RCC 7860 (cell line): ENCODE data around the gene TMC2.

Experiments used
- DNase-seq: peaks from one replicate; pipeline ENCODE4 v3.0.0-alpha.2; 2015; ENCODE audit warnings: low spot score
- FAIRE-seq: peaks from 2 replicates; lab custom pipeline; 2012; peaks lifted over from hg19 to GRCh38; lab: Jason Lieb, UNC

Gene TMC2

GRCh38 chr20:2619961-2620595 lies 83.7 kb downstream of the TMC2 start:
- peak; percentile 46 for DNase-seq

GRCh38 chr20:2624190-2624589 lies 87.8 kb downstream of the TMC2 start:
- DNase-seq (no peak), FAIRE-seq (no peak)

More at GRCh38 chr20:2619961-2620595, 83.7 kb downstream of the TMC2 start:
- peak; percentile 78 for FAIRE-seq

DNA sequence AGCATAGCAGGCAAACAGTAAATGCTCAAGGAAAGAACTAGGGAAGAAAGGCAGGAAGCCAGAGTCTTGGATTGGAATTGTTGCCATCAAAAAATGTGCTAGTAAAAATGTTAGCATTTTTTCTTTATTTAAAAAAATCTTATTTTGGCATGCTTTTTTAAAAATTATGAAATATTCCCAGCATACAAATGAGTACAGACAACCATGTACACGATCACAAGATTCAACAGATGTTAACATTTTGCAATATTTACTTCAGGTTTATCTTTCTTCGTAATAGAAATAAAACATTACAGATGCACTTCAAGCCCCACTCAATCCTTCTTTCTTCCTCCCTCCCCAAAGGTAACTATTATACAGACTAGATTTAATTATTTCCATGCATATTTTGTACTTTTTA lies 88.7 kb downstream of the TMC2 start:
- no peak for FAIRE-seq

GRCh38 chr20:2626853-2627541 lies 90.6 kb downstream of the TMC2 start:
- FAIRE-seq (no peak), DNase-seq (peak; percentile 48)

More for the DNA sequence above, 88.7 kb downstream of the TMC2 start:
- DNase-seq: no peak

DNA sequence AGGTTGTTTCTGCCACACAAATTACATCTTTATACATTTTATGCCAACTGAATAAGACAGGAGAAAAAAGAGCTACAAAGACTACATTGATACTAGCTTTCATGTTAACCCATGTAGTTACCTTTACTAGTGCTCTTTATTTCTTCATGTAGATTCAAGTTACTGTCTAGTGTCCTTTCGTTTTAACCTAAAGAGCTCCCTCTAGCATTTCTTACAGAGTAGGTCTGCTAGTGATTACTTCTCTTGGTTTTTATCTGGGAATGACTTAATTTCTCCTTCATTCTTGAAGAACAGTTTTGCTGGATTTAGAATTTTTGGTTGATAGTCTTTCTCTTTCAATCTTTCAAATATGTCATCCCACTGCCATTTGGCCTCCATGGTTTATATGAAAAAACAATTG lies 94.9 kb downstream of the TMC2 start:
- FAIRE-seq (no peak), DNase-seq (no peak)

DNA sequence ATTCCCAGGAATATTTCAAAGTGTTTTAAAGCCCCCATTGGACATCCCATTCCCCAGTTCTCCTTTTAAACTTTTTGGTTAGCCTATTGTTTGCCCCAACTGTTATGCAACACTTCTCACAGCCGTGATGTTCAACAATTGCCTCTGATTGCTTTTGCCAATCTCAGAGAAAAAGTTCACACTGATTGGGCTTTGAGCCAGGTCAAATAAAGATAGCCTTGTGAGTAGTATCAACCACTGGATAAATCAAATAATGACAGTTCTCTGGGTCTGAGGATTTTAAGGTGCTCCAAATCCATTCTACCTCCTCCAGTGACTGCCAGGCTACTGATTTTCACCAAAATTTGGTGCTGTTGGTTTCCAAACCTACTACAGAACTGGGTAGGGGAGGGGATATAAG lies 97.0 kb downstream of the TMC2 start:
- FAIRE-seq (no peak), DNase-seq (no peak)

DNA sequence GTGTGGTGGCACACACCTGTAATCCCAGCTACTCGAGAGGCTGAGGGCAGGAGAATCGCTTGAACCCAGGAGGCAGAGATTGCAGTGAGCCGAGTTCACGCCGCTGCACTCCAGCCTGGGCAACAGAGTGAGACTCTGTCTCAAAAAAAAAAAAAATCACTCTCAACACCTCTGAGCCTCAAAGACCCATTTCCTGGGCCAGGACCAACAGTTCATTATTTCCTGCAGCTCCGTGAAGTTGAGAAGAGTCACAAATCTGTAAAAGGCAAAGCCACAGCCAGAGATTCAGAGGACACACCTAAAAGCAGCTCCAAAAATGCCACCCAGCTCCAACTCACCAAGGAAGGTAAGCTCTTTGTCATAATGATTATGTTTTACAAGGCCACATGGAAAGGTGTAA lies 100.9 kb downstream of the TMC2 start:
- DNase-seq: no peak

GRCh38 chr20:2640260-2640659 lies 103.9 kb downstream of the TMC2 start:
- FAIRE-seq (no peak), DNase-seq (no peak)

More for the DNA sequence above, 100.9 kb downstream of the TMC2 start:
- no peak for FAIRE-seq

DNA sequence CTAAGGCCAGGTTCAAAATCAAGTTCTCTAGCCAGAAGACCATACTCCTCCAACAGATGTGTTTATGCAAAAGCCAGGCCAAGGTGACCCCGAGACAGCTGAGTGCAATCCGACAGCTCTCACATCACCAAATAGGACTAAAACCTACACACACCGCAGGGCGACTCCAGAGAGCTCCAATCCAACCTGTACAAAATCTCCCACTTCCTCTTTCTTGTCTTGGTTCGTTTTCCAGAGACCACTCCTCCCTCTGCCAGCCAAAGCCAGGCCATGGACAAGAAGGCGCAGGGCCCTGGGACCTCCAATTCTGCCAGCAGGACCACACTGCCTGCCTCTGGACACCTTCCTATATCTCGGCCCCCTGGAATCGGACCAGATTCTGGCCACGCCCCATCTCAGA lies 104.5 kb downstream of the TMC2 start:
- FAIRE-seq (no peak), DNase-seq (no peak)

GRCh38 chr20:2643708-2644107 lies 107.3 kb downstream of the TMC2 start:
- no peak for FAIRE-seq
- DNase-seq: no peak

GRCh38 chr20:2651772-2652723 lies 115.7 kb downstream of the TMC2 start, which contains the start of gene NOP56:
TSS of gene NOP56 (plus strand) at chr20:2652632. CDS start at chr20:2652661, 29 bp downstream.
- DNase-seq (peak; percentile 76), FAIRE-seq (no peak)

DNA sequence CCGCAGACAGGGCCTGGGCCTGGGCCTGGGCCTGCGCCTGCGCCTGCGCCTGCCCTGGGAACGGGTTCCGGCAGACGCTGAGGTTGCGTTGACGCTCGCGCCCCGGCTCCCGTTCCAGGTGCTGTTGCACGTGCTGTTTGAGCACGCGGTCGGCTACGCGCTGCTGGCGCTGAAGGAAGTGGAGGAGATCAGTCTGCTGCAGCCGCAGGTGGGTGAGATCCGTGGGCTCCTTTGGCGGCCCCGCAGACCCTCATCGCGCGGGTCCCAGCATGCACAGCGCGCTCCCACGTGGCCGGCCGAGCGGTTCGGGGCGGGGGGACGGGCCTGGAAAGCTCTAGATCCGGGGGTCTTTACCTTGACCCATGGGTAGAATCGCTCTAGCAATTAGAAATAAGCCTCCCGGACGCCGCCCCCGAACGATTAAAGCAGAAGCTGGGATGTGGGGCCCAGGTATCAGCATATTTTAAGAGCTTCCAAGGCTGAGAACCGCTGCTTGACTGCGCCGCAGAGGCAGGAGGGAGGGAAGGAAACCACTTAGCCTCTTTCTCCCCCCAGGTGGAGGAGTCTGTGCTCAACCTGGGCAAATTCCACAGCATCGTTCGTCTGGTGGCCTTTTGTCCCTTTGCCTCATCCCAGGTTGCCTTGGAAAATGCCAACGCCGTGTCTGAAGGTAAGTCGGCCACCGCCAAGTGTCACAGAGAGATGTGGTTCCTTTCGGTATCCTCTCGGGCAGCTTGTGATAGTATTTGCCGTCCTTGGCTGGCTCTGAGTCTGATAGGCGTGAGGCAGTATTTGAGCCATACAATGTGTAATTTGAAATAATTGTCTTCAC lies 116.6 kb downstream of the TMC2 start:
- DNase-seq (peak; percentile 5), FAIRE-seq (no peak)

GRCh38 chr20:2653556-2654383 lies 117.4 kb downstream of the TMC2 start:
- no peak for DNase-seq
- no peak for FAIRE-seq

DNA sequence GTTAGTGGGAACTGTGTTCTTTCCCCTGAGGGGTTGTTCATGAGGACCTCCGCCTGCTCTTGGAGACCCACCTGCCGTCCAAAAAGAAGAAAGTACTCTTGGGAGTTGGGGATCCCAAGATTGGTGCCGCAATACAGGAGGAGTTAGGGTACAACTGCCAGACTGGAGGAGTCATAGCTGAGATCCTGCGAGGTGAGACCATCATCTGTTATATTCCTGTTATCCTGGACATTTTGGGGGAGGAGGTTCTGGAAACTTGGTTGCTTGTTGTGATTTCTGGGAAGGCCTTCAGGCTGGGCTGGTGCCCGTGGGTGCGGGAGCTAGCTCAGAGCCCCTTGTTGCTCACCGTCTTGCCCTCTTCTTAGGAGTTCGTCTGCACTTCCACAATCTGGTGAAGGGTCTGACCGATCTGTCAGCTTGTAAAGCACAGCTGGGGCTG lies 118.0 kb downstream of the TMC2 start:
- no peak for FAIRE-seq
- DNase-seq: no peak

- DNase-seq: no peak
- no peak for FAIRE-seq
These were observed 118.5 kb downstream of the TMC2 start for GRCh38 chr20:2654831-2655230.

DNA sequence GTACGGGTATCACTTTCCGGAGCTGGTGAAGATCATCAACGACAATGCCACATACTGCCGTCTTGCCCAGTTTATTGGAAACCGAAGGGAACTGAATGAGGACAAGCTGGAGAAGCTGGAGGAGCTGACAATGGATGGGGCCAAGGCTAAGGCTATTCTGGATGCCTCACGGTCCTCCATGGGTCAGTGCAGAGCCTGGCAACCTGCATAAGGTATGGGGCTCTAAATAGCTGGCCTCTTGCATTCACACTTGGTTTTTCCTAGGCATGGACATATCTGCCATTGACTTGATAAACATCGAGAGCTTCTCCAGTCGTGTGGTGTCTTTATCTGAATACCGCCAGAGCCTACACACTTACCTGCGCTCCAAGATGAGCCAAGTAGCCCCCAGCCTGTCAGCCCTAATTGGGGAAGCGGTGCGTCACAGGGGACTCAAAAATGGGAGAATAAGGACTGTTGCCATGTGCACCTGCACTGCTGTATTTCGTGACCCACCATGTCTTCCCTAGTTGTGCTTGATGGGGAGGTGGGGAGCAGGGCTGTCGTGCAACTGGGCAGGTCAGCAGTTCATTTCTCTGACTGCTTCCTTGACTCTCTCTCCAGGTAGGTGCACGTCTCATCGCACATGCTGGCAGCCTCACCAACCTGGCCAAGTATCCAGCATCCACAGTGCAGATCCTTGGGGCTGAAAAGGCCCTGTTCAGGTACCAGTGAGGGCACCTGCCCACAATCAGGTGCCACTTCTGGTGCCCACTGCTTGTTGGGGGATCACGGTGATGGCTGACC lies 119.2 kb downstream of the TMC2 start:
- no peak for DNase-seq
- no peak for FAIRE-seq

DNA sequence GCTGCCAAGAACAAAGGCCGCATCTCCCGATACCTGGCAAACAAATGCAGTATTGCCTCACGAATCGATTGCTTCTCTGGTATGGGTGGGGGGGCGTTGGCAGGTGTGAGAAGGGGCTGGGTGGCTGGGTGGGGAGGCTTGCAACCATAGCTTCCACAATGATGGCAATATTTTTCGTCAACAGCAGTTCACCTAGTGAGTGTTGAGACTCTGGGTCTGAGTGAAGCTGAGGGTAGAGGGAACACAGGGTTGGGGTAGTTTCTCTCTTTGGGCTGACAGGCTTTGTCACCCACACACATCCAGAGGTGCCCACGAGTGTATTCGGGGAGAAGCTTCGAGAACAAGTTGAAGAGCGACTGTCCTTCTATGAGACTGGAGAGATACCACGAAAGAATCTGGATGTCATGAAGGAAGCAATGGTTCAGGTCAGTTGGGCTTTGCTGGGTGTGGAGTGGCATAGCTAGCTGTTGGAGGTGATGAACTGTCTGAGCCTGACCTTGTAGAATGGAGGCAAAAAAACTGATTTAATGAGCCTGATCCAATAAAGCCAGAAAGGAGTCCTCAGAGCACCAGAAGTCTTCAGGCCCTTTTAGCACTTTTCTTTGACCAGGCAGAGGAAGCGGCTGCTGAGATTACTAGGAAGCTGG lies 120.2 kb downstream of the TMC2 start:
- DNase-seq (no peak), FAIRE-seq (no peak)

DNA sequence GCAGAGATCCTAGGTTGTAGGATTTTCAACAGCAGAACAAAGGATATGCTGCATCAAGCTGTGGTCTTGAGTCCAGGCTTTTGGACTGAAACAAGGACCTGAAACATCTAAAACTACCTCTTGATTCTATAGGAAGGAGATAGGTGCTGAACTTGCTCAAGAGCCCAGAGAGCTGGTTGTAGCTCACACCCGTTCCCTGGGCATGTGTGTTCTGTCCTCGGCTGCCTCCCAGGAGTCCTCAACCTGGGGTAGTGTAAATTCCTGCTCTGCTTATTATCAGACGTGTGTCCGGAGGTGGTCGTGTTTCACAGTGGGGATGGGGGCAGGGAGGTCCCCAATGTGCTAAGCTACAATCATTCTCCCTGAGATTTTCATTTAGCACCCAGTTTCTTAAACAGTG lies 120.9 kb downstream of the TMC2 start:
- no peak for DNase-seq
- FAIRE-seq: no peak
